GM19035 (cell line): Measurements from ENCODE around the gene OR4C16.

Experiments used
- ATAC-seq: cut with Tn5 transposase; IDR thresholded peaks from one replicate; pipeline ENCODE4 v1.9.1; 2021; ENCODE audit not compliant: unreplicated experiment

The OR4C16 gene, protein sequence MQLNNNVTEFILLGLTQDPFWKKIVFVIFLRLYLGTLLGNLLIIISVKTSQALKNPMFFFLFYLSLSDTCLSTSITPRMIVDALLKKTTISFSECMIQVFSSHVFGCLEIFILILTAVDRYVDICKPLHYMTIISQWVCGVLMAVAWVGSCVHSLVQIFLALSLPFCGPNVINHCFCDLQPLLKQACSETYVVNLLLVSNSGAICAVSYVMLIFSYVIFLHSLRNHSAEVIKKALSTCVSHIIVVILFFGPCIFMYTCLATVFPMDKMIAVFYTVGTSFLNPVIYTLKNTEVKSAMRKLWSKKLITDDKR

DNA sequence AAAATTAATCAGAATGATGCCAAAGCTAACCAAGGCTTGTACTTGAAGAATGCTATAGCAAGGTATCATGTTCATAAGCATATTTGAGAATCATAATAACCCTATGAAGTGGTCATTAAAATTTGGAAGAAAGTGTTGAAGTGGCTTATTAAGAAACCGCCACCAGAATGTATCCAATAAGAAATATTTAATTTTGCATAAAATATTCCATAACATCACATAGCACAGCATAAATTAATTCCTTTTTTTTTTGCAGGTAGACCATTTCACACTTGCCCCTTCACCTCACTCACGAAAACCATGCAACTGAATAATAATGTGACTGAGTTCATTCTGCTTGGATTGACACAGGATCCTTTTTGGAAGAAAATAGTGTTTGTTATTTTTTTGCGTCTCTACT, at the start of gene OR4C16:
Gene OR4C16, plus strand, starts transcription at position 301 of the 400 bp plus-strand sequence. Its CDS starts 0 bp downstream, at position 301.
- ATAC-seq = no peak

DNA sequence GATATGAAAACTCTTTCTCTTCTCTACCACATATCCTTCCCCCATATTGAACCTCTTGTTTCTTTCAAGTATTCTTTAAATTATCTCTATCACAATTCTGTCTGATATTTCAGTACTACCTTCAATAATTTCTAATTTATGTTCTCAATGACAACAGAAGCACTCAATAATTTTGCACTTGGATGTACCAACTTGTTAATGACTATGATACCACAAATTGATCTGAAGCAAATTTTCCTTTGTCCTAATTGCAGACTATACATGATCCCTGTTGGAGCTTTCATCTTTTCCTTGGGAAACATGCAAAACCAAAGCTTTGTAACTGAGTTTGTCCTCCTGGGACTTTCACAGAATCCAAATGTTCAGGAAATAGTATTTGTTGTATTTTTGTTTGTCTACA, 17.8 kb upstream of the OR4C16 start, which contains the start of gene OR4C15:
Gene OR4C15, plus strand, starts transcription at position 301 of the 400 bp plus-strand sequence. Its CDS starts 0 bp downstream, at position 301.
- ATAC-seq = no peak

DNA sequence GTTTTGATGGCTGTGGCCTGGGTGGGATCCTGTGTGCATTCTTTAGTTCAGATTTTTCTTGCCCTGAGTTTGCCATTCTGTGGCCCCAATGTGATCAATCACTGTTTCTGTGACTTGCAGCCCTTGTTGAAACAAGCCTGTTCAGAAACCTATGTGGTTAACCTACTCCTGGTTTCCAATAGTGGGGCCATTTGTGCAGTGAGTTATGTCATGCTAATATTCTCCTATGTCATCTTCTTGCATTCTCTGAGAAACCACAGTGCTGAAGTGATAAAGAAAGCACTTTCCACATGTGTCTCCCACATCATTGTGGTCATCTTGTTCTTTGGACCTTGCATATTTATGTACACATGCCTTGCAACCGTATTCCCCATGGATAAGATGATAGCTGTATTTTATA, 620 bp downstream of the OR4C16 start:
- ATAC-seq = no peak

DNA sequence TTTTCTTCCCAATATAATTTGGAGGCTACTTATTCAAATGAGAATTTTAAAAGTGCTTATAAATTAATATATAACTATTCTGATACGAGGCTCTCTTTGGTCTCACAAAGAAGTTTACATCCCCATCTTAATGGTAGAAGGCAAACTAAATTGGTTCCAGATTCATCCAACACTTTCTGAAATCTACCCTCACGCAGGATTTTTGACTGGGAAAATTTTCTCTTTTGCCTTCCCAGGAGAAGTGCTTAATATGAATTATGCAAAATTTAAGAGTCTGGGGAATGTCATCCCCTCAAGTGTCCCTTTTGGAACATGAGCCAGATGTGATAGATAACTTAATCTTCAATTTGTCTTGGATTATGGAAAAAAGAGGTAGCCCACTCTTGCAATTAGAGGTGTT, 35.6 kb downstream of the OR4C16 start, which contains the start of gene OR4C11:
Gene OR4C11, minus strand, starts transcription at position 101 of the 400 bp plus-strand sequence. CDS start 3,272 bp downstream, outside the sequence.
- no peak for ATAC-seq
